Loucy (cell line): ENCODE data around the gene CYB561D2.

ENCODE experiments used
- H2AFZ ChIP-seq: fragments of 200-600 bp; sonication (generic); 2 replicates; pipeline ENCODE4 v1.6.0; 2016; ENCODE audit warnings: antibody characterized with exemption, mild to moderate bottlenecking, low read length, moderate library complexity
- H3F3A ChIP-seq: fragments of 200-600 bp; 2 replicates; pipeline ENCODE4 v1.6.0; 2016; ENCODE audit warnings: antibody characterized with exemption, low read depth, mild to moderate bottlenecking
- H3K27me3 ChIP-seq: fragments of 200-600 bp; sonication (generic); 2 replicates; pipeline ENCODE4 v1.6.1; 2014; ENCODE audit warnings: low read length, mild to moderate bottlenecking; ENCODE audit not compliant: insufficient read depth, poor library complexity, severe bottlenecking
- H3K36me3 ChIP-seq: fragments of 200-600 bp; sonication (generic); 2 replicates; pipeline ENCODE4 v1.6.1; 2016; ENCODE audit warnings: low read length; ENCODE audit not compliant: insufficient read depth
- H3K4me1 ChIP-seq: fragments of 200-600 bp; sonication (generic); 2 replicates; pipeline ENCODE4 v1.5.1; 2014; ENCODE audit warnings: low read length, mild to moderate bottlenecking; ENCODE audit not compliant: insufficient read depth, poor library complexity, severe bottlenecking
- H3K4me2 ChIP-seq: fragments of 200-600 bp; sonication (generic); 2 replicates; pipeline ENCODE4 v1.6.0; 2014; ENCODE audit warnings: antibody characterized with exemption, low read length, low read depth, mild to moderate bottlenecking; ENCODE audit not compliant: poor library complexity, severe bottlenecking
- H3K4me3 ChIP-seq: fragments of 200-600 bp; sonication (generic); 2 replicates; pipeline ENCODE4 v1.5.1; 2014; ENCODE audit warnings: low read length, mild to moderate bottlenecking, mixed read lengths; ENCODE audit not compliant: poor library complexity, severe bottlenecking
- H3K79me2 ChIP-seq: fragments of 200-600 bp; sonication (generic); 2 replicates; pipeline ENCODE4 v1.6.1; 2014; ENCODE audit warnings: low read length; ENCODE audit not compliant: insufficient read depth
- H3K9ac ChIP-seq: fragments of 200-600 bp; sonication (generic); 2 replicates; pipeline ENCODE4 v1.6.0; 2014; ENCODE audit warnings: mild to moderate bottlenecking, low read depth, low read length, moderate library complexity; ENCODE audit not compliant: poor library complexity, severe bottlenecking
- H3K9me2 ChIP-seq: fragments of 200-600 bp; sonication (generic); replicated peaks from 2 replicates; pipeline ENCODE4 v1.6.1; 2016; ENCODE audit warnings: low read depth, low read length, mixed read lengths
- H3K9me3 ChIP-seq: fragments of 200-600 bp; sonication (generic); 2 replicates; pipeline ENCODE4 v1.6.1; 2014; ENCODE audit warnings: mild to moderate bottlenecking, antibody characterized with exemption, low read length, low read depth; ENCODE audit not compliant: insufficient read depth
- H4K20me1 ChIP-seq: fragments of 200-600 bp; sonication (generic); 2 replicates; pipeline ENCODE4 v1.6.0; 2014; ENCODE audit warnings: antibody characterized with exemption, low read length, mild to moderate bottlenecking; ENCODE audit not compliant: insufficient read depth, poor library complexity, severe bottlenecking
- EZH2phosphoT487 ChIP-seq: fragments of 200-600 bp; IDR thresholded peaks from 2 replicates; pipeline ENCODE4 v1.6.1; 2018; ENCODE audit warnings: antibody characterized with exemption, mild to moderate bottlenecking, moderate library complexity, borderline replicate concordance
- TF ChIP-seq, protein P1 (sequence below): fragments of 200-600 bp; sonication (generic); conservative IDR thresholded peaks from 2 replicates; pipeline ENCODE4 v1.5.1; 2014; ENCODE audit warnings: mild to moderate bottlenecking, antibody characterized with exemption, low read length

The CYB561D2 gene

DNA sequence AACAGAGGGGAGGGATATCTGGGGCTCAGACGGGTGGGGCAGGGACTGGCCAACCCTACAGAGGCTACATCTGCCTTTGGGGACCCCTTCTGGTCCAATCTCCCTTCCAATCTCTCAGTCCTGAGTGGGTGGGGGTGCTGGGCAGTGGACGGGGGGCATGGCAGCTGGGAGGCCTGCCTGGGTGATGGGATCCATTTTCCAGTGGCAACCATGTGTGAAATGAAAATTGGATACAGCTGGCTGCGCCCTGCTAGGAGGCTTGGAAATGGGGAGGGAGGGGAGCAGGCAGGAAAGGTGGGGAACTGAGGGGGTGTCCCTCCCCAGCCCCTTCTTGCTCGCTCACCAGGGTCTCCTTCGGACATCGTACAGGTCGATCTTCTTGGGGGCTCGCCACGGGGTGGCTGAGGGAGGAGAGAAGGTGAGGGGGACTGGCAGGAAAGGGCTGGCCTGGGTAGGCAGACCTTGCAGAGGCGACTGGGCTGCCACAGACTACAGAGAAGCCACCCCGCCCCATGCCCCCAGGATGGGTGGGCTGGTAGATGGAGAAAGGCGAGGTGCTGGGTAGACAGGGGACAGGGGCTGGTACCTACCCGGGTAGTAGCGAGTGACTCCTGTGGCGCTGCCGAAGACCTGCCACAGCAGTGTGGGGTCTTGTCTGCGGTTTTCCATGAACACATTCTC, 29.9 kb downstream of the CYB561D2 start:
- no peaks in the 10 kb centered on the region for H3K27me3 ChIP-seq
- no peaks in the 10 kb centered on the region for H3F3A ChIP-seq
- H3K36me3 ChIP-seq, result no peaks in the 10 kb centered on the region
- H3K4me3 ChIP-seq, result no peak overlapping the region
- H3K4me1 ChIP-seq, result no peaks in the 10 kb centered on the region
- H4K20me1 ChIP-seq, result no peaks in the 10 kb centered on the region
- H3K9me2 ChIP-seq, result no peaks in the 10 kb centered on the region
- no peaks in the 10 kb centered on the region for H3K9me3 ChIP-seq
- H3K9ac ChIP-seq, result no peak overlapping the region
- no peaks in the 10 kb centered on the region for H3K79me2 ChIP-seq
- no peak overlapping the region for H2AFZ ChIP-seq
- H3K4me2 ChIP-seq, result no peak overlapping the region
- no peak for TF ChIP-seq EZH2phosphoT487
- TF ChIP-seq, protein P1, sequence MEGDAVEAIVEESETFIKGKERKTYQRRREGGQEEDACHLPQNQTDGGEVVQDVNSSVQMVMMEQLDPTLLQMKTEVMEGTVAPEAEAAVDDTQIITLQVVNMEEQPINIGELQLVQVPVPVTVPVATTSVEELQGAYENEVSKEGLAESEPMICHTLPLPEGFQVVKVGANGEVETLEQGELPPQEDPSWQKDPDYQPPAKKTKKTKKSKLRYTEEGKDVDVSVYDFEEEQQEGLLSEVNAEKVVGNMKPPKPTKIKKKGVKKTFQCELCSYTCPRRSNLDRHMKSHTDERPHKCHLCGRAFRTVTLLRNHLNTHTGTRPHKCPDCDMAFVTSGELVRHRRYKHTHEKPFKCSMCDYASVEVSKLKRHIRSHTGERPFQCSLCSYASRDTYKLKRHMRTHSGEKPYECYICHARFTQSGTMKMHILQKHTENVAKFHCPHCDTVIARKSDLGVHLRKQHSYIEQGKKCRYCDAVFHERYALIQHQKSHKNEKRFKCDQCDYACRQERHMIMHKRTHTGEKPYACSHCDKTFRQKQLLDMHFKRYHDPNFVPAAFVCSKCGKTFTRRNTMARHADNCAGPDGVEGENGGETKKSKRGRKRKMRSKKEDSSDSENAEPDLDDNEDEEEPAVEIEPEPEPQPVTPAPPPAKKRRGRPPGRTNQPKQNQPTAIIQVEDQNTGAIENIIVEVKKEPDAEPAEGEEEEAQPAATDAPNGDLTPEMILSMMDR, result no peak

DNA sequence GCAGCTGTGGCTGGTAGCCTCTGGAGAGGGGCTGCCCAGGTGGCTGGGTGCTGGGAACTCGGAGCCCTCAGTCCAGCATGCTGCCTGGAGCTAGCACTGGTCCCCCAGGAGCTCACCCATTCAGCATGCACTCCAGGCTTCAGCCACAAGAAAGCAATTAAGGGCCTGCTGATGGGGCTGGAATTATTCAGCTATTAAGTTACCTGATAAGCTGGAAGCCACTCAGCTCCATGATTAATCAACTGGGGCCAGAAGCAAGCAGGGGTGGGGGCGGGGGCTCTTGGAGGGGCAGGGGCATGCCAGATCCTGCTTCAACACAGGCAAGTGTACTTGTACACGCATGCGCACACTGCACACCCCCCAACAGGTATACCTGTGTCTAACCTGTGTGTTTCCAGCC, 30.7 kb downstream of the CYB561D2 start:
- no peaks in the 10 kb centered on the region for H3K79me2 ChIP-seq
- no peaks in the 10 kb centered on the region for H3K9me2 ChIP-seq
- no peaks in the 10 kb centered on the region for H3K9me3 ChIP-seq
- H3K4me1 ChIP-seq, result no peaks in the 10 kb centered on the region
- H3K4me2 ChIP-seq, result no peak overlapping the region
- no peak overlapping the region for H2AFZ ChIP-seq
- no peaks in the 10 kb centered on the region for H3K36me3 ChIP-seq
- no peak overlapping the region for H3K4me3 ChIP-seq
- no peak overlapping the region for H3K9ac ChIP-seq
- H3F3A ChIP-seq, result no peaks in the 10 kb centered on the region
- no peaks in the 10 kb centered on the region for H3K27me3 ChIP-seq
- no peaks in the 10 kb centered on the region for H4K20me1 ChIP-seq
- TF ChIP-seq, protein P1, result no peak
- TF ChIP-seq EZH2phosphoT487, result no peak

DNA sequence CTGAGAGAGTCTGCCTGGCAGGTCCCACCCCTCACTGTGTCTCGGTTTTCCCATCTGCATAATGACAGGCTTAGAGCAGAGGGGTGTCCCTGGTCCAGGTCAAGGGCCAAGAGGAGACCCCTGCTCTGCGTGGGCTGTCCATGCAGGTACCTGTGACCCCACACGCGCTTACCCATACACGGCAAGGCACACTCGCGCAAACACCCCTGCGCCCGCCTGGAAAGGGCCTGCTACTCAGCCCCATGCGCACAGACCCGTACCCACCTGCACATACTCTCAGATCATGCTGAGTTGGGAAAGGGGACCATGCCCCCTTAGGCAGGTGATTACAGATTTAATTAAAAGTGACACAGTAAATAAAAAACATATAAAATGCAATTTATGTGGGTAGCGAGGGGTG, 32.1 kb downstream of the CYB561D2 start:
- Histone ChIP-seq H3F3A (no peaks in the 10 kb centered on the region), H3K27me3 (no peaks in the 10 kb centered on the region), H3K4me3 (no peak overlapping the region), H3K9me2 (no peaks in the 10 kb centered on the region), H4K20me1 (no peaks in the 10 kb centered on the region), H3K36me3 (no peaks in the 10 kb centered on the region), H3K9me3 (no peaks in the 10 kb centered on the region), H3K4me1 (no peaks in the 10 kb centered on the region), H3K9ac (no peak overlapping the region), H3K79me2 (no peaks in the 10 kb centered on the region), H3K4me2 (no peak overlapping the region), H2AFZ (no peak overlapping the region)
- TF ChIP-seq EZH2phosphoT487, result no peak
- TF ChIP-seq, protein P1, result no peak
